Activated CD4-positive, alpha-beta T cell treated with anti-CD3 and anti-CD28 coated beads, Interleukin-10, Interleukin-2, amounts not matched to agents 100 ng/mL and 50 ng/mL, durations not matched to agents 16 hours and 8 hours (primary cell): Measurements from ENCODE around the gene PPP1R16B.
A peak's percentile ranks its signal among the peaks of the same experiment; 100 is the strongest.
"Not testable (repeated sequence)": the region's sequence is repeated elsewhere in the genome, so short reads cannot be mapped to it uniquely, and the experiment has no call there.

Source experiments
- DNase-seq: peaks from one replicate; pipeline ENCODE4 v3.0.0-alpha.2; 2020

Gene PPP1R16B

DNA sequence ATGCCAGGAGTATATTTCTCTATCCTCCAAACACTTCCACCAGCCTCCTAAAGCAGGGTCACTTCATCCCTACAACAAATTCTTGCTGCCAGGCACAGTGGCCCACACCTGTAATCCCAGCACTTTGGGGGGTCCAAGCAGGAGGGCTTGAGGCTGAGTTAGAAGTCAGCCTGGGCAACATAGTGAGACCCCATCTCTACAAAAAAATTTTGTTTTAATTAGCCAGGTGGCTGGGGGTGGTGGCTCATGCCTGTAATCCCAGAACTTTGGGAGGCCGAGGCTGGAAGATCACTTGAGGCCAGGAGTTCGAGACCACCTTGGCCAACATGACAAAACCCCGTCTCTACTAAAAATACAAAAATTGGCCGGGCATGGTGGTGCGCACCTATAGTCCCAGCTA lies 11.4 kb upstream of the PPP1R16B start:
- DNase-seq = not testable (repeated sequence)

DNA sequence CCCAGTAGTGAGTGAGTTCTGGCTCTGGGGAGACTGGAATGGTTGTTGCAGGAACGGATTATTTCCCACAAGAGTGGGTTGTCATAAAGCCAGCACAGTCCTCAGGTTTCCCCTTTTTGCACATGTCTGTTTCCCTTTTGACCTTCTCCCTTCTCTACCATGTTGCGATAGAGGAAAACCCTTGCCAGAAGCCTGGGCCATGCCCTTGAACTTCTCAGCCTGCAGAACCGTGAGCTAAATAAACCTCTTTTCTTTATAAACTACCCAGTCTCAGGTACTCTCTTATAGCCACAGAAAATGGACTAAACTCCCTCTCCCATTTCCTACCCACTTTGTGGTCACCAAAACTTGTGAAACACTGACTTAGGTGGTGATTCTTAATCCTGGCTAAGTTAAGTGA lies 7.2 kb upstream of the PPP1R16B start:
- DNase-seq = no peak

DNA sequence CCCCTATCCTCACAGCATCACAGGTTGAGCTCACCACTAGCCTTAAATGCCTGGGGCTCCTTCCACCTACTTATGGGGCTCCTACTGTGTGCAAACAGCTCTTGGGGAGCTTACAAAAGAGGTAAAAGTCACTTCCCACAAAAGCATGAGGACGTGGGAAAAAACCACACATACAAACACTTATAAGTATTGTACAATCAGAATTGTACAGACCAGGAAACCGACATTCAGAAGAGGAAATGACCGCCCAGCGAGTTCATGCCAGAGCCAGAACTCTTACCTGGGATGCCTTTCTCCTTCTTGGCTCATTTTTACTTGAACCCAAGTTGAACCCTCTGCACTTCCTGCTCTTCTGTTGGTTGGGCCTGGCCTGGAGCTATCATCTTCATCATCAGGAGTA lies 6.3 kb upstream of the PPP1R16B start:
- no peak for DNase-seq

DNA sequence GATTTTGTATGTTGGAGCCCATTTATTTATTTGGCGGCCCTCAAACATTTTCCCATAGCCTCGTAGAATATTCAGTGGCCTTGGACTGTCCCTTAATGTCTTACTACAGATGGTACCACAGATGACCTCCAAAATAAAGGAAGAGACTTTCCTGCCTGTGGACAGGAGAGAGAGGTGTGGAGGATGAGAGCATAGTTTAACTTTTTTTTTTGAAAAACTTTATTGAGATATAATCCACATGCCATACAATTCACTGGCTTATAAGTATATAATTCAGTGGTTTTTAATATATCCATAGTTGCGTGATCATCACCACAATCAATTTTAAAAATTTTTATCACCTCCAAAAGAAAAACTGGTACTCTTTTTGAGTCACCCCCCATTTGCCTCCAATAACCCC lies 4.6 kb upstream of the PPP1R16B start:
- no peak for DNase-seq

DNA sequence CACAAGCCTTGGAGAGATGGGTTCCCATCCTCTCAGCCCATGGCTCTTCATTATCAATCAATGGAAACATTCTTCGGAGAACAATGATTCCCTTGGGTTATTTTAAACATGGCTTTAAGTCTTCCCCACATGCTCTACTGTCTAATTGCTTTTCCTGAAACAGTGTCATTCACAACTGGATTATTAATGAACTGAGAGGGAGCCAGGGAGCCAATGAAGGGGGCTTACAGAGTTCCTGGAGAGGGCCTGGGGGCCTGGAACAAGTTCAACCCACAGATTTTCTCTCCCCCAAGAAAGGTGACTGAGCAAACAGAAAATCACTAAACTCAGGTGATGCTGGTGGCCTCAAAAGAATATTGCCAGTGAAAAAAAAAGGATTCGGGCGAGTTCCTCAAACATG lies 1.3 kb upstream of the PPP1R16B start:
- DNase-seq = no peak

DNA sequence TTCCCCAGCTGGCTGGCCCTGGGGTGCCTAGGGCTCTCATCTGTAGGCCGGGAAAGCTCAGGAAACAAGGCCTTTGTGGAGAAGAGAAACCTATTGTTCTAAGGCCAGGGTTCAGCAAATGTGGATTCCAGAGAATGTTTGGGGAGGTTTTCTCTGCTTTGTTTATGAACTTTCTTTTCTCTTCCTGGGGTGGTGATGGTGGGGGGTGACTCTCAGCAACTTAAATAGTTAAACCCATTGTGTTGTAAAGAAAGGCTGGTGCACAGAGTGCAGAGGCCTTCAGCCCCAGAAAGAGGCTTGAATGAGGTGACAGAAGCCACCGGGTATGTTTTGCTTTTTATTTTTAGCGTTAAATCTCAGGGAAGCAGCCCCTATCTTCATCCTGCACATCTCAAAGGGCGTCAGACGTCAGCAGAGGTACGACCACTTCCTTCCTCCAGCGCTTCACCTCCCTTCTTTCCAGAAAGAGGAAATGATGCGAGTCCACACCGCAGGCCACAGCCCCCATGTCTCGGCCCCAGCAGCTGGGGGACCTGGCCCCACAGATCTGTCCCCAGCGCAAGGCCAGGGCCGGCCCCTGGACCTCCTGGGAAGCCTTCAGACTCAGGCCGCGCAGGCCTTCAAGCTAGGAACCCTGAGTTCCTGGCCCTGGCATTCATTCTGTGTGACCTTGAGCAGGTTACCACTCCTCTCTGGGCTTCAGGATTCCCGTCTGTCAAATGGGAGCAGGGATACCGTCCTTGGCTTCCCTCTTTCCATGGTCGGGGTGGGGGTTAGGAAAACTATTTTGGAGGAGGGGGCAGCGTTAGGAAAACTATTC lies 605 bp upstream of the PPP1R16B start:
- peak; percentile 85 for DNase-seq

DNA sequence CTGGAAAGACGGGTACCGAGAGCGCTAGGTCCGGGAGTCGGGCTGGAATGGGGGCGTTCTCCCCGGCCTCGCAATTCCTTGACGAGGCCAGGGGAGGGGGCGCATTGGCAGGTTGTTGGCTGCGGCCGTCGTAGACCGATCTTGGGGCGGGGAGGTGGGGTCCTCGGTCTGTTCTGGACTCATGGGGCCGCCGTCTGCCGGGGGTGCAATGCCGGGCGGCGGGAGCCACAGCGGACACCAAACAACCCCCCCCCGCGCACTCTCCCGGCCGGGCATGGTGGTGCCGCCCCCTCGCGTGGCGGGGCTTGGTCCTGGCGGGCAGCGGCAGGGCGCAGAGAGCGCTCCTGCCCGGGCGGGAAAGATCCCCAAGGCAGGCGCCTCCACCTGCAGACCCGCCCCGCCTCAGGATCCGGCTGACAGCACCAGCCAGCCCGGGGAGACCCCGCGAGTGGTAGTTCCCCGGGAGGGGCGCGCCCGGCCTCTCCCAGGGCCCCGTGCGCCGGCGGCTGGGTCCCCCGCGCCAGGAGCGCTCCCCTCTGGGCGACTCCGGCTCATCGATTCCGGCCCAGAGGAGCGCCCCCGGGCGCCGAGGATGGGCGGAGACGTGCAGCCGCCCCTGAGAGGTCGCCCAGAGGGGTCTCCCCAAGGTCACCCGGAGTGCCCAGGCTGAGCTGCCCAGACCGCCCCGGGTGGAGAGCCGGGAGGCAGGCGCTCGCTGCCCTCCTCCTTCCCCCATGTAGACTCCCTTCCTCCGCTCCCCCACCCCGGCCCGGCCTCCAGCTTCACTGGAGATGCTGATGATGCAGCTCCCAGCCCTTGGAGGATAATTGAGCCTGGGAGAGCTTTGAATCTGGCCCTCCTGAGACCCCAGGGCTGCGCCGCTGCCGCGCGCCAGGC lies 709 bp downstream of the PPP1R16B start:
- peak; percentile 64 for DNase-seq

DNA sequence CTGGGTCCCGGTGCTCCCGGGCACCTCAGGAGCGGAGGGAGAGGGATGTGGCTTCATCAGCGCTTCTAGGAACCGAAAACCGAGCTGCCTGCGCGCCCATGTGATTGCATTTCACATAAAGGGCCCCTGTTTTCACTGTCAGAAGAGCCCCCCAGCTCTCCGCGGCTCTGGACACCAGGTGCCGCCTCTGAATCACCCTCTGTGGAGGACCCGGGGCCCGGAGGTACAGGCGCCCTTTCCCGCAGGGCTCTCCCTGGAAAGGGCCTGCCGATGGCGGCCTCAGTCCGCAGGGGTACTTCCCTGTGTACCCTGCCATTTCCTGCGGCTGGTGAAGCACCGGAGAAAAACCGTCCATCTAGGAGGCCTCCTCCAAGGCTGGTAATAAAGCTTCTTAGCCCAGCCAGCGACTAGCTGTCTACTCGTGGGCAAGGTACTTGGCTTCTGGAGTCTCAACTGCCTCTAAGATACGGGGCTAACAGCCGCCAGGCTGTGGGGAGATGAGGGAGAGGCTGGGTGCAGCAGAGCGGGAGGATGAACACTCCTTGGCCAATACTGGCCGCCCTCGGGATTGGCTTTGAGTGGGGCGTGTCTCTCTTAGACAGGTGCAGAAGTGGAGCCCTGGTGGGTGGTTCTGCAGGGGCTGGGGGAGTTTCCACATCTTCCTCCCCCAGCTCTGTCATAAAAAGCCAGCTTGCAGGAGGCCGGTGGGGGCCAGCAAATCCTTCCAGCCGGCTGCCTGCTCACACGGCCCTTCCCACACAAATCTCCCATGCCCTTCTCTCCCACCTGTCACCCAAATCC lies 1.6 kb downstream of the PPP1R16B start:
- peak; percentile 44 for DNase-seq

DNA sequence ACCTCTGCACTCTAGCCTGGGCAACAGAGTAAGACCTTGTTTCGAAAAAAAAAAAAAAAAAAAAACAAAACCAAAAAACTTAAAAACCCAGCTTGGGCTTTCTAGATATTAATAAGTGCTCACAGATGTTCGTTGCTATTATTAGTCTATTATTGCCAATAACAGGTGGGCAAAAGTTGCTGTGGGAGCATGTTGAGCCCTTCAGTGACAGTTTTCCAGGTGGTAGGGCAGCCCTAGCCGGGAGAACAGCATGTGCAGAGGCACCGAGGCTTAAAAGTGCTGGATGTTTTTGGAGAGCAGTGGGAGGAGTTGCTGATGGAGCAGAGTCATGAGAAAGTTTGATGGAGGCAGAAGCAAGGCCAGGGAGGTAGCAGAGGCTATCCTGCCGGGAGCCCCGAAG lies 4.4 kb downstream of the PPP1R16B start:
- no peak for DNase-seq

DNA sequence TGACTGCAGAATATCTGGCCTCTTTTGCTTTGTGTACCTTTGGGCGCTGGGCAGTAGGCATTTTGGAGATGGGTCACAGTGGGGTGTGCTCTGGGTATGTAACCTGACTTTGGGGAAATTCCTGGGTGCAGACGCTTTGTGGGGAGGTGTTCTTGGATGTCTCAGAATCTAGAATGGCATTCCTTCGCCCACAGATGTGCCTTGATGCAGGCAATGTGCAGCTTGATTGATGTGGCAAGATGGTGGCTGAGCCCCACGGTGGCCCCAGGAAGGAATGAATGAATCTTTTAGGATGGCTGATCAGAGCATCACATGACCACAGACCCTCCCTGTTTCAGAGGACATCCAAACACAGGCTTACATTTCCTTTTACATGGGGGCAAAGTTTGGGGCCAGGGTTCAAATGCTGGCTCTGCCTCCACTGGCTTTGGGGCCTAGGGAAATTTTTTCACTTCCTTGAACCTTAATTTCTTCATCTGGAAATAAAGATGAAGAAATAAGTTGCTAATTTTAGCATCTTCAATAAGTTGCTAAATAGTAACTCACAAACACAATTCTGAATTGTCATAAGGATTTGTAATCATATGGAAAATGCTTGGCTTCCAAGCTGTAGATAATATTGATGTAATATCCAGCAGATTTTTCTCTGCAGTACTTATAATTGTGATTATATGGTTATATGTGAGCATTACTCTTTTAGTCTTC lies 5.6 kb downstream of the PPP1R16B start:
- DNase-seq = no peak

DNA sequence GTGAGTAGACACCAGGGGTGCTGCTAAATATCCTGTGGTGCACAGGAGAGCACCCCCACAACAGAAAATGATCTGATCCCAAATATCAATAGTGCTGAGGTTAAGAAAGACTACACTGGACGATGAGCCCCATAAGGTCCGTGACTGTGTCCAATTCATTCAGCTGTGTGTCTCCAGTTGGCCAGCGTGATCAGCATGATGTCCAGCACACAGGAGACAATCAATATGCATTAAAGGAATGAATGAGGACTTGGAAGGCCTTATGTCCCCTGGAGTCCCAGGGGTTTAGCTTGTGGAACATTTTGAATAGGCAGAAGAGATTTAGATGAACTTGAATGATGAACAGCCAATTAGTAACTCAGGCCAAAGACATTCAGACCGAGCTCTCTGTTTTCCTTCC lies 6.3 kb downstream of the PPP1R16B start:
- no peak for DNase-seq

DNA sequence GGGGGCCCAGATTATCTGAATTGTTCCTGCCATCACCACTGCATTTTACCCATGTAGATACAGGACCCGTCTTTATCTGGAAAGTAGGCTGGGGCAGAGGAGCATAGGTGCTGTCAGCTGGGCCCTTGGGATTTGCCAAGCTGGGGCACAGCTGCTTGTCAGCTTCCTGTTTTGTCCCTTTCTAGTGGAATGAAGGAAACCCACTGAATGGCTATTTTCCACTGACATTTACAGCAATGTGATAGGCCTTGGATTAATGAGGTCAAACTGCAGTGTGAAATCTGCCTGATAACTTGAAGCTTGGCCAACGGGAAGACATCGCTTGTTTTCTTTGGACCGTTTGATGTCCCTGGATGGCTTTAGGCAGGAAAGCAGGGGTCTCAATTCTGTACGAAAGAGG lies 6.7 kb downstream of the PPP1R16B start:
- no peak for DNase-seq

DNA sequence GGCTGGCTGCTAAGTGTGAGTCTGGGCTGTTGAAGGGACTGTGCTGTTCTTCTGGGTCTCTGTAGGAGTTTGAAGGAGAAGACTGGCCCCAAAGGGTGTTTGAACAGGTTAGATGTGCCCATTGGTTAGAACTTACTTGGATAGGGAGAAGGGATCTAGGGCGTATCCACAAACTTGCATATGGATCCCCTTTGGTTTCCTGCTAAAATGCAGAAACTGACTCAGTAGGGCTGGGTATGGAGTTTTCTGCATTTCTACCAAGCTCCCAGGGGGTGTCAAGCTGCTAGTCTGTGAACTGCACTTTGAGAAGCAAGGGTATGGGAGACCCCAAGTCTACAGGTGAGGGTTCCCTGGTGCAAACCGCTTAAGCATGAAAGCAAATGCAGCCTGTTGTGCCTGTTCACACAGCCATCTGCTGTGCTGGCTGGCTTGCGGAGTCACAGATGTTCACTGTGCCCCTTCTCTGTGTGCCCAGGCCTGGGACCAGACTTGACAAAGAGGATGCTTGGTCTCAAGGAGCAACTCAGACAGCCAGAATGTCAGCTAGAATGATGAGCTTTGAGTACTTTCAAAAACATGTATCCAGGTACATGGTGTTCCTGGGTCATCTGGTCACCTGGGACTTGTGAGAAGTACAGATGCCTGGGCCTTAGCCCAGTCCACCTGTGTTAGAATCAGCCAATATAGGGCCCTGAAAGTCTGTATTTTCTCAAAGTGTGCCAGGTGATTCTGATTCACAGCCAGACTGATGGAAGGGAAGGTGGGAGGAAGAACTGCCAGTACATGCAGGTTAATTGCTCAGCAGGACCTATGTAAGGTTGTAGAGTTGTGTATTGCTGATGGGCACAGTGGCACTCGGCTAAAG lies 7.4 kb downstream of the PPP1R16B start:
- DNase-seq = no peak

DNA sequence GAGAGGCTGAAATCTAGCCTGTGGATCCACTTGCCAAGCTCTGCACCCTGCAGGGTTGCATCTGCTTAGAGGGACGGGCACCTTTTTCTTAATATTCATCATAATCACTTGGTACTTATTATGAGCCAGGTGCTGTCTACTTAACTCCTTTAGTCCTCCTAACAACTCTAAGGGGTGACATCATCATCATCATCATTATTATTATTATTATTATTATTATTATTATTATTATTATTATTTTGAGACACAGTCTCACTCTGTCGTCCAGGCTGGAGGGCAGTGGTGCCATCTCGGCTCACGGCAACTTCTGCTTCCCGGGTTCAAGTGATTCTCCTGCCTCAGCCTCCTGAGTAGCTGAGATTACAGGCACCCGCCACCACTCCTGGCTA lies 8.1 kb downstream of the PPP1R16B start:
- DNase-seq = not testable (repeated sequence)

DNA sequence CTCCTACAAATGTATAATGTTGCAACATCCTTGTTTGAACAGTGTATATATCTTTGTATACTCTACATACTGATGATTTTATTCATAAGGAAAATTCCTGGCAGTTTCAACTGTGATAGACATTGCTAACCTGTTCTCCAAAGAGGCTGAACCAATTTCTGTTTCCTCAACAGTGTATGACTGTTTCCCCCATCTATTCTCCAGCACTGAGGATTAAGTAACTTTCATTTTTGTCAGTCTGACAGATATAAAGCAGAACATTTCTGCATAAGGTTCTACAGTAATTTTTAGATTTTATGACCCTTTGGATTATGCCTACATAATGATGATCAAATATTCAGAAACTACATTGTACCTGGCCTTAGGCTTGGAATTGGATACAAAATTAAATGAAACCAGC lies 9.9 kb downstream of the PPP1R16B start:
- no peak for DNase-seq

DNA sequence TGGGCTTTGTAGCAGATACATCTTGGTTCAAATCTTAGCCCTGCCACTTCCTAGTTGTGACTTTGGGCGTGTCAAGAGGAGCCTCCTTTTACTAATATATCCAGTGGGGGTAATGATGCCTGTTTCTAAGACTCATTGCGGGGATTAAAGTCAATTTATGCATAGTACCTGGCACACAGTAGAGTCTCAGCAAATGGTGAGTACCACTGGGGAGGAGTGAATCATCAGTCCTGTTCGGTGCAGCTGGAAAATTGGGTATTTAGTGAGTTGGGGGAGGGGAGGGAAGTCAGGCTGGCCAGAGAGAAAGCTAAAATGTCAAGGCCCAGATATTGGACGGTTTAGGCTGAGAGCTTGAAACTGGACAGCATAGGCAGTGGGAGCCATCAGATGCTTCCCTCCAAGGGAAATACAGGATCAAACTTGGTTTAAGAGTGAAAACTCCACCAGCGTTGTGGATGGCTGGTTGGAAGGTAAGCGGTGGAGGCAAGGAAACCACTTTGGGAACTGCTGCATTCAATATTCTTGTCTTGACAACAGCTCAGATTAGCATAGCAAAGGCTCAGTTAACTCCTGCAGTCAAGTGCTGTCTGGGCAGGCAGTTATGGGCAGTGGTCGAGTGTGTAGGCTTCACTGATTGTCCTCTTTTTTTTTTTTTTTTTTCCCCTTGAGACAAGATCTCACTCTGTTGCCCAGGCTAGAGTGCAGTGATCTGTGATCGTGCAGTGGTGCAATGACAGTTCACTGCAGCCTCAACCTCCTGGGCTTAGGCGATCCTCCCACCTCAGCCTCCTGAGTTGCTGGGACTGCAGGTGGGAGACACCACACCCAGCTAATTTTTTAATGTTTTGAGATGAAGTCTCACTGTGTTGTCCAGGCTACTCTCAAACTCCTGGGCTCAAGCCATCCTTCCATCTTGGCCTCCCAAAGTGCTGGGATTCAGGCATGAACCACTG lies 12.9 kb downstream of the PPP1R16B start:
- DNase-seq = no peak

DNA sequence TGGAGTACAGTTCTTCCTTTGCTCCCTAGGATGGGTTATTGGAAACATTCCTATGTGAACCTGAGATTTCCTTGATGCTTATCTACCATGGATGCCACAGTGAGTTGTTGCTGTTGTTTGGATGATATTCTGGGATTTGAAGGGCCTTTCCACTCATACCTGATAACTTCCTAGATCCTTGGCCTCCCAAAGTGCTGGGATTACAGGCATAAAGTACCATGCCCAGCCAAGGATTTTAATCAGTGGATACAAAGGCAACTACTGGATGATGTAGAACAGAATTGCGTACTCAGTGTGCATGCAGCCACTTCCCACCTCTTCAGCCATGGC lies 20.0 kb downstream of the PPP1R16B start:
- DNase-seq = no peak

DNA sequence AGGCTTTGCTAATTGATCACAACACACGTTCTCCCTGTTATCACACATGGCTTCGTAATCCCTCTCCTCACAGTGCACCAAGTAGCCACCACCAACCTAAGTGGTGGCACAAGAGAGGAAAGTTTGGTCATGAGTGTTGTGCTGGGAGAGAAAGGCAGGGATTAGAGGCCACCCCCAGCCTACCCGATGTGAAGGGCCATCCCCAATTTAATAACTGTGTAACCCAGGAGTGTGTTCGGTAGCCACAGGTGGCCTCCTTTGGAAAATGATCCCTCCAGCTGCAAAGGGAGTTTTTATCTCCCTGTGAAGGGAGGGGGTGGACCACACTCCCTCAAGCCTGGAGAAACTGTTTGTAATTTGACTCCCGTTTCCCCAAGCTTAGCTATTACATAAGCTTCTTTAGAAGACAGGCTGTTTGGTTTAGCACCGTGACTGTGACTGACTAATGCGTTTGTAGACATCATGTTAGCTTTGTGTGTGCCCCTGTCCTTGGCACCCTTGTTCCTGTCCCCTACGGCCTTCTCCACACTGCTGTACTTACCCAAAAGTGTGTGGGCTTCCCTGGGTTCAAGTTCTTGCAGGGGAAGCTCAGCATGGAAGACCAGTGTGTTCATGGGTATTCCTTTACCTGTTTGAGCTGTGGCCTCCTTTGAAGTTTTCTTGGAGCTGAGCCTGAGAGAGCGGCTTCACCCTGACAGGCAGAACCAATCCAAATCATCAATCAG lies 20.6 kb downstream of the PPP1R16B start:
- no peak for DNase-seq

DNA sequence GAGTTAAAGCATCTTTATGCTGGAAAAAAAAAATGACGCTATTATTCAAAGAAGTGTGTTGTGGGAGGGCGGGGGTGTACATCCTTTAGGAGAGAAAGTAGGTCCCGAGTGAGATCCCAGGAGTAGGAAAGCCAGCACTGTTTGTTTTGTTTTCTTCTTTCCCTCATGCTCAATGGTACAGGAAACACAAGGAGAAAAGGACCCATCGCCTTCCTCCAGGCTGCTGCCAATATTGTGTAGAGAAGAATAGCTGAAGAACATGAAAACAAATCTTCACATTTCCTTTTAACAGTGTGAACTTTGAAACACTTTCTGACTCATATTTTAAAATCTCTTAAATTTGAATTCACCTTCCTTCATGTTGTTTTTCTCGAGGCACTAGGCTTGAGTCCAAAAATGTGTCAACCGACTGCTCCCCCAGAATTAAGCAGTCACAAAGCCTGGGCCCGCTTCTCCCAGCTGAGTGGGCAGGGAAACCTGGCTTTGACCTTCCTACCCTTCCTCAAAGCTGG lies 22.3 kb downstream of the PPP1R16B start:
- no peak for DNase-seq
